GM21723 (cell line): ENCODE data around the gene CCDC34.

Source experiments
- ATAC-seq: cut with Tn5 transposase; IDR thresholded peaks from one replicate; pipeline ENCODE4 v1.9.1; 2021; ENCODE audit warnings: mild to moderate bottlenecking, moderate library complexity; ENCODE audit not compliant: unreplicated experiment

The CCDC34 gene

GRCh38 chr11:27292637-27293010, 70.4 kb downstream of the CCDC34 start:
- ATAC-seq: no peak

- ATAC-seq: no peak
Measured at GRCh38 chr11:27291954-27292636, 70.9 kb downstream of the CCDC34 start.

- ATAC-seq: no peak
Measured at GRCh38 chr11:27291302-27291889, 71.6 kb downstream of the CCDC34 start.

GRCh38 chr11:27290261-27291050, 72.6 kb downstream of the CCDC34 start:
- no peak for ATAC-seq
